Peyer's patch (tissue), 4 donors: ENCODE data around the gene GUCD1.

Source experiments
- CTCF ChIP-seq, 6 experiments: fragments of 450-650 bp in 4 of 6; fragments of 200-600 bp in 2 of 6; sonication (generic) in 1 of 6; IDR thresholded peaks; one replicate each; pipeline ENCODE4 v1.5.1; 2017 to 2019; ENCODE audit warnings: antibody characterized with exemption in 6 of 6, mild to moderate bottlenecking in 3 of 6, moderate library complexity in 1 of 6
- POLR2A ChIP-seq, 2 donors: fragments of 450-650 bp; IDR thresholded peaks; one replicate each; pipeline ENCODE4 v1.5.1; 2017; ENCODE audit warnings: antibody characterized with exemption in 2 of 2, mild to moderate bottlenecking in 2 of 2, moderate library complexity in 2 of 2

- TF ChIP-seq CTCF (IDR thresholded peaks at IDR 0.05) (no peak), POLR2A (IDR thresholded peaks at IDR 0.05) (no peak)
Measured at GRCh38 chr22:24501301-24502005, 53.5 kb downstream of the GUCD1 start.
